ENCODE measurements around the gene FAXDC2.
"Not testable (repeated sequence)": the region's sequence is repeated elsewhere in the genome, so short reads cannot be mapped to it uniquely, and the experiment has no call there.

The FAXDC2 gene

GRCh38 chr5:154829589-154830218 is 20.7 kb downstream of the FAXDC2 start:
- DNase-seq, result peak; percentile 59

GRCh38 chr5:154829181-154829588 is 21.2 kb downstream of the FAXDC2 start:
- DNase-seq, result no peak

GRCh38 chr5:154824070-154824469 is 26.3 kb downstream of the FAXDC2 start:
- no peak for DNase-seq

- DNase-seq, result no peak
Measured at GRCh38 chr5:154823605-154824004, 26.8 kb downstream of the FAXDC2 start.

DNA sequence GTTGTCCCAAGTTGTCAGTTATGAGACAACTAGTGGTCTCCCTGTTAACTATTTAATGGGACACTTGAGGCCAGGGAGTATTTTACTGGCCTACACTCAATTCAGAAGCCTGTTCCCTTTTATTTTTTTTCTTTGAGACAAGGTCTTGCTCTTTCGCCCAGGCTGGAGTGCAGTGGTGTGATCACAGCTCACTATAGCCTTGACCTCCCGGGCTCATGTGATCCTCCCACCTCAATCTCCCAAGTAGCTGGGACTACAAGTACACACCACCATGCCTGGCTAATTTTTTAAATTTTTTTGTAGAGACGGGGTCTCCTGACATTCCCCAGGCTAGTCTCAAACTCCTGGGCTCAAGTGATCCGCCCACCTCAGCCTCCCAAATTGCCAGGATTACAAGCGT is 27.5 kb downstream of the FAXDC2 start:
- not testable (repeated sequence) for DNase-seq

DNA sequence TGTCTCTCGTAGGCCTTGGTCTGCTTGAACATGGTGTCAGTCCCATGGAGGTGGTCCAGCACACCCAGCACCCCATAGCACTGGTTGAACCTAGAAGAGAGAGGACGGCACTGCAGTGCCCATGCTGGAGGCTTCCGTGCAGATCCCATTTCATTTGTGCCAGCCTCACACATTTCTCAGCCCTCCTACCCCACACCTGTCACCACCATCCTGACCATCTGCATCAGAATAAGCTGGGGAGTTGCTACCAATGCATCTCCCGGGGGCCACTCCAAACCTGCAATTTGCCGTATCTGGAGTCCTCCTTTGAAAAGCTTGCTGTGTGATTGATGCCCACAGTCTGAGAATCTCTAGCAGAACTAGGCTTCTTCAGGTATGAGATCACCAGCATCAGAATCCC is 30.0 kb downstream of the FAXDC2 start:
- no peak for DNase-seq

GRCh38 chr5:154819546-154819945 is 30.9 kb downstream of the FAXDC2 start:
- DNase-seq, result no peak

GRCh38 chr5:154818471-154819116 is 31.8 kb downstream of the FAXDC2 start:
- DNase-seq, result no peak

GRCh38 chr5:154817815-154818214 is 32.6 kb downstream of the FAXDC2 start:
- no peak for DNase-seq

DNA sequence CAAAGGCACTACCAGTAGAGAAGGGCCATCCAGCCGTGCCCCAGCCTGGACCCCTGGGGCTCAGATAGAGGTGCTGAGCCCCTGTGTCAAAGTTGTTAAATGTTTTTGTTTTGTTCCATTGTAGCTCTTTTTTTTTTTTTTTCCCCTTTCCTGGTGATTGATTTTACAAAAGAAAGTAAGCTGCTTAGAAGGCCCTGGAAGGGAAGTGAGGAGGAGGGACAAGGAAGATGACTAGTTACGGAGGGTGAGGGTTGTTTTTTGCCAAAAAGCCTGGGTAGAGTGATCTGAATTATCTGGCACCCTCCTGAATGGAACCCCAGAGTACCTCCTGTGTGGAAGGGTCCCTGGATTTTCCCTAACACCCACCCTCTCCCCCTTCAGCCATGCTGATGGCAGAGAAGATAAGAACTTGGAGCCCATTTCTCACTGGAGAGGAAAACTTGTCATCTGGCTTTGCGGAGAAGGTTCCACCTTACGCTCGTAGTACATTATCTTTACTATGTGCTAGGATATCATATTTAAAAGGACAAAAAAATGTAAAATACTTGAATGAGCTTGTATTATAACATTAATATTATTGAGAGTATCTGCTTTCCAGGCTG is 33.4 kb downstream of the FAXDC2 start:
- DNase-seq, result no peak

- no peak for DNase-seq
Measured at GRCh38 chr5:154815684-154816247, 34.6 kb downstream of the FAXDC2 start.

DNA sequence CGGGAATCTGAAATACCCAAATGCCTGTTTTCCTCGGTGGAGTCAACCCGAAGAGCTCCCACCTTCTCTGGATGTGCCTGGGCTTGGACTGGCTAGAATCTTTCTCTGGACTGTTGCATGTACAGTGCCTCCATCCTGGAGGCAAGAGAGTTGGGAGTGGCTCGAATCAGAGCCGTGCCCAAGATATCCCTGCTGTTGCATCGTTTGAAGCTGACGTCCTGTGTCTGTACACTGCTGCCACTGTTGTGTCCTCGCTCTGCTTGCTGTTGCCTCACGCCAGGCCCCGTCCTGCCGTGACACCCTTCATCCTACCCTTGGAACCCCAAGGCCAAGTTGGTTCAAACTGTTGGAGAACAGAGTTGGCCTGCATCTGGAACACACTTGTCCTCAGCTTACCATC is 35.4 kb downstream of the FAXDC2 start:
- no peak for DNase-seq

DNA sequence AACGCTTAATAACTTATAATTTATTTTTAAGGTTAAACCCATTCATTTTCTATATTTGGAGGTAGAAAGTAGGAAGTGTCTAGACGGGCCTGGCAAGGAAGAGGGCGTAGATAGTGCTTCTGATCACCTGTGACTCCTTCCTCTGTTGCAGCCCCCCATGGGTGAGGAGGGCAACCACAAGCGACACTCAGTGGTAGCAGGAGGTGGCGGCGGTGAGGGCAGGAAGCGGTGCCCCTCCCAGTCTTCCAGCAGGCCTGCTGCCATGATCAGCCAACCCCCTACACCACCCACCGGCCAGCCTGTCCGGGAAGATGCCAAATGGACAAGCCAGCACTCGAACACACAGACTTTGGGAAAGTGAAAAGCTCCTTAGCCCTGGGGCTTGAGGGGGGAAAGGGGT is 36.7 kb downstream of the FAXDC2 start:
- no peak for DNase-seq

GRCh38 chr5:154813158-154813557 is 37.2 kb downstream of the FAXDC2 start:
- no peak for DNase-seq

- peak; percentile 48 for DNase-seq
Measured at GRCh38 chr5:154811653-154812465, 38.5 kb downstream of the FAXDC2 start.

DNA sequence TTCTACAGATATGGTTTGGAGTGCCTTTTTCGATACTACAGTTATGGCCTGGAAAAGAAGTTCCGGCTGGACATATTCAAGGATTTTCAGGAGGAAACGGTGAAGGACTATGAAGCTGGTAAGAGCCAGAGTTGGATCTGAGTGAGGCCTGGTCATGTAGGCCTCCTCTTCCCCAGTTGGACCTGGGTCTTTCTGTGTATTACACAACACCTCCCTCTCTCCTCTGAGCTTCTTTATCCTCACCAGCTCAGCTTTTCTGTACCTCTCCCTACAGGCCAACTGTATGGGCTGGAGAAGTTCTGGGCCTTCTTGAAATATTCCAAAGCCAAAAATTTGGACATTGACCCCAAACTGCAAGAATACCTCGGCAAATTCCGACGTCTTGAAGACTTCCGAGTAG is 39.2 kb downstream of the FAXDC2 start:
- DNase-seq, result no peak

DNA sequence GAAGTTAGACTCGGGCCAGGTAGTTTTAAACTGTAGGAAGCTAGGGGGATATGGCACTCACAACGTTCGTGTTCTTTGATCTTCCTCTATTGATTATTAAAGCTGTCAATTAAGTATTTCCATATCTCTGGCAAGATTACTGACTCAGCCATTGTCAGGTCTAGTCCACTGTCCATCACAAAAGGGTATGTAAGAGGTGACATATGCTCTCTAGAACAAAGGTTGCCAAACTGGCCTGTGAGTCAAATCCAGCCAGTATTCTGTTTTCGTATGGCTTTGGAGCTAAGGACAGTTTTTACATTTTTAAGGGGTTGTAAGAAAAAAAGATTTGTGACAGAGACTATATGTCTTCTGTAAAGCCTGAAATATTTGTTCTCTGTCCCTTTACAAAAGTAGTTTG is 44.2 kb downstream of the FAXDC2 start:
- no peak for DNase-seq

- DNase-seq, result no peak
Measured at GRCh38 chr5:154802050-154802449, 48.4 kb downstream of the FAXDC2 start.

- DNase-seq, result no peak
Measured at GRCh38 chr5:154801083-154801482, 49.3 kb downstream of the FAXDC2 start.

GRCh38 chr5:154800582-154800981 is 49.8 kb downstream of the FAXDC2 start:
- no peak for DNase-seq

- no peak for DNase-seq
Measured at GRCh38 chr5:154797762-154798161, 52.6 kb downstream of the FAXDC2 start.

GRCh38 chr5:154795235-154795596 is 55.2 kb downstream of the FAXDC2 start:
- DNase-seq, result no peak

DNA sequence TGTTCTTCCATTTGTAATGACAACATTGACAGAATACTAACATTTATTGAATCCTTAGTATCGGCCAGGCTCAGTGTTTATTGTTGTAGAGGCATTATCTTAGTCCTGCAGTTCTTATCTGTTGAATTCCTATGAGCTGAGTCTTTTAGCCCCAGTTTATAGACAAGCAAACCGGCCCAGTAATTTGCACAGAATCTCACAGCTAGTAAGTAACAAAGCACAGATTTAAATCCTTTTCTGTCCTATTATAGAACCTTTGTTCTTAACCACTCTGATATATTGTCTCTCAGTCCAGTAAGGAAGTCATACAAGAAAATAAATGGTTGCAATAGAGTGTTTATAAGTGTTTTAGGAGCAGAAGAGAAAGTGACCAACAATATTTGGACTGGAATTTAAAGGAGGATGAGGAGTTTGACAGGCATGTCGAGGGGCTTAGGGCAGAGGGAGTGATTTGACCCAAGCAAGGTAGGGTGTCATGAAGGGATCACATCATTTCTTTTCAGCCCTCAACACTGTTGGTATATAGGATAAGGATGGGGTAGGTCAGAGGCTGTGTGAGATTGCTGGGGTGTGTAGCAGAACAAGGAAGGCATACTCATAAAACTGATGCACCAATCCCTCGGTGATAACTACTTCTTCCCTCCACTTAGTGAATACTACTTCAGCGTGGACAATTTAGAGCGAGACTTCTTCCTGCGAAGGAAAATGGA is 55.7 kb downstream of the FAXDC2 start:
- DNase-seq, result no peak
